ENCODE data around the gene FAH. TPM values are rescaled to one million over a fixed set of nuclear protein-coding genes. Genes with fewer than 3 reads are reported as not detected.
"Not testable (repeated sequence)": the region's sequence is repeated elsewhere in the genome, so short reads cannot be mapped to it uniquely, and the experiment has no call there.

Gene FAH
- polyA plus RNA-seq (ENCODE audit: insufficient read length in 3 of 3): 10 to 100 TPM; 32.2 to 44.7 (median 43.6) TPM

DNA sequence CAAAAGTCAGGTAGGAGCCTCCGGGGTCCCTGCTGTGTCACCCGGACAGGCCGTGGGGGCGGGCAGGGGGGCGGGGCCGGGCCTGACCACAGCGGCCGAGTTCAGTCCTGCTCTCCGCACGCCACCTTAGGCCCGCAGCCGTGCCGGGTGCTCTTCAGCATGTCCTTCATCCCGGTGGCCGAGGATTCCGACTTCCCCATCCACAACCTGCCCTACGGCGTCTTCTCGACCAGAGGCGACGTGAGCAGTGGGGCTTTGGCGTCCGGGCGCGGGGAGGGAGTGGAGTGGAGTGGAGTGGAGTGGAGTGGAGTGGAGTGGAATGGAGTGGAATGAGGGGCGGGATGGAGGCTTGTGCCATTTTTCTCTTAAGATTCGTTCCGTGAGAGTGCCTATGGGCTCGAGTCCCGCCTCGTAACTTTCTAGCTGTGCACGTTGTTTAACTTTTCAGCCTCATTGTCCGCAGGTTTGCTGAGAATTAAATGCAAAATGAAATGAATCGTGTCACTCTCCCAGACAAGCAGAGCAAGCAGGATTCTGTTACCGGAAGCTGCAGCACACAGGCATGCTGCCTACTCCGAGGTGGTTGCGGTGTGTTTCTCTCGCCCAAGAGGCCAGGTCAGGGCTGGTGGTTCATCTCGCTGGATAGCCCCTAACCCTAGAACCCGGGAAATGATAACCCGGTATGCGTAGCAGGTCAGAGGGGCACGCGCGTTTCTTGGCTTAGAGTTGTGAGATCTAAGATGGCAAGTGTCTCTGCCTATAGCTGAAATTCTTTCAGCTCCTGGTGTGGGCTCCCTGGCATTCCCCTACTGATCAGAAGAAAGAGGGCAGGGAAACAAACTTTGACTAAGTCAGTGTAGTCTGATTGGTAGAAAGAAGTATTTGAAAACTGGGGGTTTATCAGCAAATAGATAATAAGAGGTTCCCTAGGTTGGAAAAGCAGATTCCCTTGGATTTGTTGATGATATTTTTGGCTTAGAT, at the start of gene FAH:
Gene FAH, plus strand, starts transcription at position 104 of the 981 bp plus-strand sequence. Its CDS starts 56 bp downstream, at position 160.
- DNase-seq (ENCODE audit: low read depth in 3 of 3, low spot score in 2 of 3): peak in 2 of 3 donors; percentile 21 to 26

DNA sequence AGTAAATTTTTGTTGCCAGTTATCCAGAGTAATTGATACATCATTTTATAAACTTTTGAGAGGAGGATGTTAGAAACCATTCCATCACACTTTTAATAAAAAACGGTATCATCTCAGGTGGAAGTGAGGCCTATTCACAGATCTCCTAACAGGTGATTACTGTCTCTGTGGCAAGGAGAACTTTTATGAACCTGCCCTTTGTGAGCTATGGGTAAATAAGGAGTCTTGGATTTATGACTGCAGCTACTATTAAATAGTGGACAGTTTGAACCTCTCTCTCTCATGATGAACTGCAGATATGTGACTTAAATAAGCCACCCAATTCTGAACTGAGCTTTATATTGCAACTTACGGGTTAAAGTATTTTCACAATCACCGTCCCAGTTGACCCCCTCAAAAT, 47.6 kb upstream of the FAH start:
- DNase-seq (ENCODE audit: low read depth in 3 of 3, low spot score in 2 of 3): no peak

DNA sequence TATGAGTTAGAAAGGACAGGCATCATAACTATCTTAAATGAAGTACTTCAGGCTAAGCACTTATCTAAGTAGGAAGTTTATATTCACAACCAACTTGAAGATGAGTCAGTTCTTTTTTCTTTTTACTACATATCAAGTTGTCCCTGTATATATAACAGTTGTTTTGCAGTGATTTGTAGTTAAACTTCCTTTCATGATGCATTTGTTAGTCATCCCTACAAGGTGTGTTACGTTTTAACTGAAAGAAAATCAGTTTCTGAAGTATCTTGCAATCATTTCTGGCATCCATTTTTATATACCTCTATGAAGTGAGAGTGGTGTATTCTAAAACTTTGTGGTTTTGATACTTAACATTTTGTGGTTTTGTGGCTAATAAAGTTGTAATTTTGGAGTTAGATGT, 47.2 kb upstream of the FAH start:
- no peak for DNase-seq (ENCODE audit: low read depth in 3 of 3, low spot score in 2 of 3)

DNA sequence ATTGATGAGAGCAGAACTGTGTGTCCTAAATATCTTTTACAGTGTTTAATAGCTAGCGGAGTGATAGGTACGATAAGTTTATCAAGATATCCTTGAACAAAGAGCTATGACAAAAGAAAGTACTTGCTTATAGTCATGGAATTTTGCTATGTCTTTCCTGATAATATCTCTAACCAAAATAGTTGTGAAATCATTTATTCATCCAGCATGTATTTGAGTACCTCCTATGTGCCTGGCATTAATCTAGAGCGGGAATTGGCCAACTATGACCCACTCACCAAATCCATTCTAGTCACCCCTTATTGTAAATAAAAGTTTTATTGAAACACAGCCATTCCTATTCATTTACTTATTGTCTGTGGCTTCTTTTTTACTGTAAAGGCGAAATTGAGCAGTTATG, 46.7 kb upstream of the FAH start:
- no peak for DNase-seq (ENCODE audit: low read depth in 3 of 3, low spot score in 2 of 3)

DNA sequence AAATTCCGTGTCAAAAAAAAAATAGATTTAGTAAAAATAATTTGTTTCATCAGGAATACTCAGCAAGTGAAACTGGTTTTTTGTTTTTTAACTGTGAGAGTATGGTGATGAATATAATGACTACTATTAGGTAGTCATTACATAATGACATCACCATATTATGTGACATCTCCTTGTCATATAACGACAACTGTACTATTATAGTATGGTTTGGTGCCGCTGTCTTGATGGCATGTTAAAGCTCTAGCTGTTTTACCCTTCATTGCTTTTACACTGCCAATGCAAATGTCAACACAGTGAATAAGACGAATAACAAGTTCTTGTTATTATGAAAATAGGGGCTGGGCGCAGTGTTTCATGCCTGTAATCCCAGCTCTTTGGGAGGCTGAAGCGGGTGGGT, 45.6 kb upstream of the FAH start:
- DNase-seq (ENCODE audit: low read depth in 3 of 3, low spot score in 2 of 3): no peak

DNA sequence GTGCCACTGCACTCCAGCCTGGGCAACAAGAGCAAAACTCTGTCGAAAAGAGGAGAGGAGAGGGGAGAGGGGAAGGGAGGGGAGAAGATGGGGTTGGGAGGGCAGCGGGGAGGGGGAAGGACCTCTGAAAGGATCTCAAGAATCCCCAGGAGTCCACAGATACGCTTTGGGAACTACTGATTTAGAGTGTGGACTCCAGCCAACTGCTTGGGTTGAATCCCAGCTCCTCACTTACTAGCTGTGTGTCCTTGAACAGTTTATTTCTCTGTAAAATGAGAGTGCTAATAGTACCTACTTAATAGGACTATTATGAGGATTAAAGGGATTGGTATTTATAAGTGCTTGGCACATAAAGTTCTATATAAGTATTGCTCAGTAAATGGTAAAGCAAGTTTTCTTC, 45.0 kb upstream of the FAH start:
- DNase-seq (ENCODE audit: low read depth in 3 of 3, low spot score in 2 of 3): no peak

DNA sequence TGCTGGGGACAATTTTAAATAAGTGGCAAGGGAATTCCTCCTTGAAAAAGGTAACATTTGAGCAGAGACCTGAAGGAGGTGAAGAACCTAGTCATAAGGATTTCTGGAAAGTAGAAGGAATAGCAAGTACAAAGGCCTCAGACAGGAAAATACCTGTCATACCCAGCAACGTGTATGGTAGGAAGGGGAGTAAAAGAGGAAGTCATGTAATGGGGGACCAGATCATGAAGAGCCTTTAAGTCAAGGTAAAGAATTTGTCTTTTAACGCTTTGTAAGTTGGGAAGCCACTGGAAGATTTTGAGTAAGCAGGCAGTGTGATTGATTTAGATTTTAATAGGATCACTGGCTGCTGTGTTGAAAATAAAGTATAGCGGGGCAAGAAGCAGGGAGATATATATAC, 43.4 kb upstream of the FAH start:
- no peak for DNase-seq (ENCODE audit: low read depth in 3 of 3, low spot score in 2 of 3)

DNA sequence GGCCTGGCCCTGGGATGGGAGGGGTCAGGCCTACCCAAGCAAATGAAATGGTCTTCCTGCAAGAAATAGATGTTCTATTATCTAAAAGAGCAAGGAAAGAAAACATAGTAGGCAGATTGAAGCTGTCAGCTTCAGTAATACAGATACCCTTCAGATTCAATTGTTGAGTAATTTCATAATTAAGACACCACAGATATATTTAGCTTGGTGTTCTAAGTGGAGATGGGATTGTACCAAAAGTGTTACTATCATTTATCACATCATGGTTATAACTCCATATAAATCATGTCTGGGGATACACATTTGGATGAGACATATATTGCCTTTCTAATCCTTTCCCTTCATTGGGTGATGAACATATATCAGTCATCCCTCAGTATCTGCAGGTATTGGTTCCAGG, 41.9 kb upstream of the FAH start:
- DNase-seq (ENCODE audit: low read depth in 3 of 3, low spot score in 2 of 3): no peak

DNA sequence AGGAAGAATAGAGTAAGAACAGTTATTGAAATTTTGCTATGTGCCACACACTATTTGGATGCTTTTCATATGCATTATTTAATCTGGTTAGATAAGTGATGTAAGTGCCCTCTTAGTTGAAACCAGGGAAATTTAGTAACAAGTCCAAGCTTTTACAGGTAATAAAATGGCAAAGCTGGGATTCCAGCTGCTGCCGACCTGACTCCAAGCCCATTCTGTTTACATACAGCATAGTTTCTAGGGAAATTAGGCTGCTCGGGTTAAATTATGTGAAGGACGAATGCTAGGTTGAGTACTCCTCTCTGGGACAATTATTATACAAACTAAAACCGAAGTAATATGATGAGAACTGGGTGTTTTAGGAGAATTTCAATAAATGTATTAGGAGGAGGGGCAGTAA, 38.7 kb upstream of the FAH start:
- DNase-seq (ENCODE audit: low read depth in 3 of 3, low spot score in 2 of 3): no peak

DNA sequence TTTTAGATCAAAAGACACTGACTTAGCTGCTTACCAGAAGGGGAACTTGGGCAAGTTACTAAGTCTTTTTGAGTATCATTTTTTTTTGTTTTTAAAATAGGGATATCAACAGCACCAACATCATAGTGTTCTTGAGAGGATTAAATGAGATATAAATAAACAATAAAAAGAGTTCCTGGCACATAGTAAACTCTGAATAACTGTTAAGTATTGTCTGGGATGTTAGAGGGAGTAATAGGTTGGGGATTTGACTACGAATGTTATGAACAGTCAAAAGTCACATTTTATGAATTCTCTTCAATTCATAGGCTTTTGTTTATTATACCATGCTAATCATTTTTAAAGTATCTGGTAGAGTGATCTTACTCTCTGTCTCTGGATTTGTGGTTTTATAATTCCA, 37.8 kb upstream of the FAH start:
- DNase-seq (ENCODE audit: low read depth in 3 of 3, low spot score in 2 of 3): no peak

DNA sequence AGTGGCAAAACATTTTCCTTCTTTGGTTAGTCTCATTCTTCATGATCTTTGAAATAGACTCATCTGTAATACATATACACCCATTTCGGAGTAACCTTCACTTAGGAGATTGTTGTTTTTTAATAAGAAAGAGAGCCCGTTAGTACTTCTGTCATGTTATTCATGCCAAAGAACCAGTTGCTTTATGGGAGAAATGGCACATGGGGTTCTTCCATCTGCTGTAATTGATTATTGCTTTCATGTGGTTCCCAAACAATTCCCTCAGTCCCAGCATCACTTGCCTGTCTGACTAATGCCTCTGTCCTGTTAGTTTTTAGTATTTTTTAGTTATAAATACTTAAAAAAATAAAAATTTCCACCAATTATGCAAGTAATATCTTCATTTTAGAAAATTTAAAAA, 33.8 kb upstream of the FAH start:
- no peak for DNase-seq (ENCODE audit: low read depth in 3 of 3, low spot score in 2 of 3)

DNA sequence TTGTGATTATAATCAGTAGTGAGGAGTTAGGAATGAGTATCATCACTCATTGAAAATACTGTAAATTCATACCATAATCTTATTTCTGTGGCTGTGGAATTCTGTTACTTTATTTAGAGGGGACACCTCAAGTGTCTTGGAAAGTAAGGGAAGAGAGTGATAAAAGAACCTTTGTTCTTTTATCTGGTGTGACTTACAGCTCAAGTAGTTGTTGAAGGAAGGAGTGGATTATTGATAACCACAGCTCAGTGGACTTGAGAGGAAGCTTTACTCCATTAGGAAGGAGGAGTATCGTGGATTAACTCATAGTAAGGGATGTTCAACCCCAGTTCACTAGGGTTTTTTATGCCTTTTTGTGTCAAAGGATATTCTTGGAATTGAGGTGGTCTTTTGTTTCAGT, 32.2 kb upstream of the FAH start:
- DNase-seq (ENCODE audit: low read depth in 3 of 3, low spot score in 2 of 3): no peak

DNA sequence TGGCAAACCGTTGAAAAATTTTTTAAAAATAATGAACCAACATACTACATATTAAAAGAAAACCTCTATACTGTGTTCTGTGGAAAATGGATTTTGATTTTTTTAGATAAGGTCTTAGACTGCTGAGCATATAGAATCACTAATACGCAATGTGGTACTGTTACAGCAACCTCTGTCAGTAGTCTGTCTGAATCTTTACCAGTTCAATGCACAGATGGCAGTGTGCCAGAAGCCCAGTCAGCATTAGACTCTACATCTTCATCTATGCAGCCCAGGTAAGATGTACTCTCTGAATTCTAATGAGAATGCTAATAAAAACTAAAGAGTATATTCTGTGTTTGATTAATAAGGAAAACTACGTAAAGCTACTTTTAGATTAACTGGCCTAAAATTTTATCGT, 31.3 kb upstream of the FAH start:
- DNase-seq (ENCODE audit: low read depth in 3 of 3, low spot score in 2 of 3): no peak

DNA sequence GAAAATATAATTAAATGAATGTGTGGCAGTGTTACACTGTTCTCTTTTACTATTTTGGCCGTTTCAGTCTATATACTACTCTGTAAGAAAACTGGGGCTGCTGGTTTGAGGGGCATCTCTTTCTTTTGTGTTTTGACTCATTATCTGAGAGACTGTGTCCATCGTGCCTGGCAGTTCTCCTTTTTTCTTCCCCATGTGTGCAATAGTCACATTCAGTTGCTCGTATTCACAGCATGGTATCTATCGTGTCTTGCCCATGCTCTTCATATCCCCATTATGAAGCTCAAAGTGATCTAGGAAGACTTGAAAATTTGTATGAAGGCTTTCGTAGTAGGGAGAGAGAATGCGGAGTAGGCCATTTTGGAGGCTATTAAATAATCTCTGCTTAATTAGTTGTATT, 29.8 kb upstream of the FAH start:
- DNase-seq (ENCODE audit: low read depth in 3 of 3, low spot score in 2 of 3): no peak

DNA sequence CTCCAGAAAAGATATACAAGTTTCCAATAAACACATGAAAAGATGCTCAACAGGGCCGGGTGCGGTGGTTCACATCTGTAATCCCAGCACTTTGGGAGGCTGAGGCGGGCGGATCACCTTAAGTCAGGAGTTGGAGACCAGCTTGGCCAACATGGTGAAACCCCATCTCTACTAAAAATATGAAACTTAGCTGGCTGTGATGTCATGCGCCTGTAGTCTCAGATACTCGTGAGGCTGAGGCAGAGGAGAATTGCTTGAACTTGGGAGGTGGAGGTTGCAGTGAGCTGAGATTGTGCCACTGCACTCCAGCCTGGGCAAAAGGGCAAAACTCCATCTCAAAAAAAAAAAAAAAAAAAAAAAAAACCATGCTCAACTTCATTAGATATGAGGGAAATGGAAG, 25.5 kb upstream of the FAH start:
- DNase-seq (ENCODE audit: low read depth in 3 of 3, low spot score in 2 of 3): not testable (repeated sequence)

DNA sequence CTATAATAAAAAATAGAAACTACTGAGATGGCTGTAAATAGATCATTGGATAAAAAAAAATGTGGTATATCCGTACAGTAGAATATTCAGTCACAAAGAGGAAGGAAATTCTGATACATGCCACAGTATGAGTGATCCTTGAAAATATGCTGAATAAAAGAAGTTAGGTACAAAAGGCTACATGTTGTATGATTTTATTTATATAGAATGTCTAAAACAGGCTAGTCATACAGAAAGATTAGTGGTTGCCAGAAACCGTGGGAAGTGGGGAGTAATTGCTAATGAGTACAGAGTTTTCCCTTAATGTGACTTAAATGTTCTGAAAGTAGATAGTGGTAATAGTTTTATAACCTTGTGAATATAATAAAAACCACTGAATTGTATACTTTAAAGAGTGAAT, 24.9 kb upstream of the FAH start:
- DNase-seq (ENCODE audit: low read depth in 3 of 3, low spot score in 2 of 3): no peak

DNA sequence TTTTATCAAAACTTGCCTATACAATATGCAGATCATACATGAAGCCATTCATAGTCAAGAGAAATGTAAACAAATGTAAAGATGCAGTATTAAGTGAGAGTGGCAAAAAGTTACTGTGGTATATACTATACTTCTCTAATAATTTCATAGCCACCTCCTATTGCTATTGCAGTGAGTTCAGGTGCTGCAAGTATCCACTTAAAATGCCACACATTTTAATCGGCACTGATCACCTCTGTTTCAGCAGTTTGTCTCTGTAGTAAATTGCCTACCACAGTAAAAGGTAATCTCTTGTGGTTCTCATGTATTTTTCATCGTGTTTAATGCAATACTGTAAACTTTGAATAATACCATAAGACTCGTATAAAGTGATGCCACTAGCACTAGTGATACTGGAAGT, 20.4 kb upstream of the FAH start:
- DNase-seq (ENCODE audit: low read depth in 3 of 3, low spot score in 2 of 3): no peak

DNA sequence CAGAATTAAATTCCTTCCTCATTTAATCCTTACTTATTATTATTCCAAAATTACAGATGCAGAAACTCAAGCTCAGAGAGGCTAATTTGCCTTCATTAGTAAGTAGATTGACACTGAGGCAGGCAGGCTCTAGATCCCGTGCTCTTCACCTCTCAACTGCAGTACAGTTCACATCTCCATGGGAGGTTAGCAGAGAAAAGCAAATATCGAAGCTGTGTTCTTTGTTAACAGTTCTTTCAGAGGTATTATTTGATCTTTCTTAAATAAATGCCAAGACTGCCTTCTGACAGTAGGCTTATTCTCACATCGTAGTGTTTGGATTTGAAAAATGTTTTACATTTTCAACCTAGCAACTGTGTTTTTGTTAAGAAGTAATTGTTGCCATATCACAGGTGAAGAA, 15.9 kb upstream of the FAH start:
- DNase-seq (ENCODE audit: low read depth in 3 of 3, low spot score in 2 of 3): no peak

DNA sequence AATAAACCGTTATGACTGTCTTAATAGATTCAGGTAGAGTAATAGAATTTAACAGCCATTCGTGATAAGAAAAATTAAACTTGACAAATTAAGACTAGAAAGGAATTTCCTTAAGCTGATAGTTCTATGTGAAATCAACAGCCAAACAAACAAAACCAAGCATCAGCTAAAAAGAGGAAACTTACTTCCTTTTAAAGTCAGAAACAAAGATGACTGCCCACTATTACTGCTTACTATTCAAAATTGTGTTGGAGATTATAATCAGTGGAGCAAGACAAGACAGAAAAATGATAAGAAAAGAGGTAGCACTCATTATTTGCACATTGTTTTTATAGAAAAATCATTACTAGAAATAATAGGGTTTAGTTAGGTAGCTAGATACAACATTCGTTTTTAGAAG, 13.8 kb upstream of the FAH start:
- no peak for DNase-seq (ENCODE audit: low read depth in 3 of 3, low spot score in 2 of 3)

DNA sequence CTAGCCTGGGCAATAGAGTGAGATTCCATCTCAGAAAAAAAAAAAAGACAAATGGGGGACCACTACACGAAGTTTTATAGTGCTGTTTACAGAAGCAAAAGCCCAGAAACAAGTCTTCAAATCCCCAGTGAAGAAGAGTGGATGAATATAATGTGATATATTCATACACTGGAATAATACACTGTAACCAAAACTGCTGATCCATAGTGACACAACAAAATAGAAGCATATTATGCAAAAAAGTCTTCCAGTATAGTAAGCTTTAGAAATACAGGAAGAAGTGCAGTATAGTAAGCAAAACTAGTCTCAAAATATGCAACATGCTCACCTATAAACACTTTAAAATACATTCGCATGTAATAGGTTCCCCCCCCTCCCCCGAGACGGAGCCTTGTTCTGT, 11.9 kb upstream of the FAH start:
- DNase-seq (ENCODE audit: low read depth in 3 of 3, low spot score in 2 of 3): no peak

DNA sequence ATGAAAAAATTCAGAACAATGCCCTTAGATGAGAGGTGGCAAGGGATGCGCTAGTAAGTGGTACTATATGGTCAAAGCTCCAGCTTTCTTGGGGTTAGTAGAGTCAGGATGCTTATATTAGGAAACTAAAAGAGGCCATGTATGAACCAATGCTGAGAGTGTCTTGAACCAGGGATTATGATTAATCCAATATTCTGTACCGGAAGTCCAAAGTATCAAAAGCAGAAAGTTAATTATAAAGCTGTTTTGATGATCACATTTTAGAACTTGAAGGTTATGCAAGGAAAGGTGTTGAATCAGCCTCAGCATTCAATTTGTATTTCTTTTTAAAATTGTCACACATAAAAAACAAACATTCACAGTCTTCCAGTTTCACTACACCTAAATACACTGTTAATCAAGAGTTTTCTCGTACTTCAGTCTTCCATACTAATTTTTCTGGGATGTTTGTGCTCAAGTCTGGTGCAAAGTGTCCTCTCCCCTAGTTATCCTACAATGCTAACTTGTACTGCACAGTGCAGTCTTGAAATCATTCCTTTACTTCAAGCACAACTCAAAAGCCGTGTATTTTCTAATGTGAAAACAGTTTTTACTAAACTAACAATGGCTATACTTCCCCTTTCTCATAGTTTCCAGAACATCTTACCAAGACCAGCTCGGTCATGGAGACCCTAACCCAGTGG, 10.7 kb upstream of the FAH start:
- no peak for DNase-seq (ENCODE audit: low read depth in 3 of 3, low spot score in 2 of 3)

DNA sequence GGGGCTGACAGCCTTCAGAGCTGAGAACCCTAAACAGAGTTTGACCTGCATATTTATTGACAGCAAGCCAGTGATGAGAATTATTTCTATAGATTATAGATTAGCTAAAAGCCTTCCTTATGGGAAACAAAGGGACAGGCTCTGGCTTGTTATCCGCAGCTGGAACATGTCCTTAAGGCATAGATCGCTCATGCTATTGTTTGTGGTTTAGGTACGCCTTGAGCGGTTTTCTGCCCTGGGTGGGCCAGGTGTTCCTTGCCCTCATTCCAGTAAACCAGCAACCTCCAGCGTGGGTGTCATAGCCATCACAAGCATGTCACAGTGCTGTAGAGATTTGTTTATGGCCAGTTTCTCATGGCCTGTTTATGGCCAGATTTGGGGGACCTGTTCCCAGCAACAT, 10.2 kb upstream of the FAH start:
- no peak for DNase-seq (ENCODE audit: low read depth in 3 of 3, low spot score in 2 of 3)
